Dermis microvascular lymphatic vessel endothelial cell (primary cell): Measurements from ENCODE around the gene FOXL3. TPM values are rescaled to one million over a fixed set of nuclear protein-coding genes. Genes with fewer than 3 reads are reported as not detected.
"Not testable (repeated sequence)": the region's sequence is repeated elsewhere in the genome, so short reads cannot be mapped to it uniquely, and the experiment has no call there.

Experiments used
- DNase-seq, 2 donors: peaks; one replicate each; pipeline versions ENCODE4 v3.0.0 to v3.0.0-alpha.2; 2010; ENCODE audit warnings: low read depth in 2 of 2
- total RNA-seq: library from RNA; depleted of rRNA; stranded (reverse); fragments of >200 nt; gene quantifications from 2 replicates; pipeline ENCODE4 v1.2.1, GENCODE V29; 2014

Gene FOXL3
- total RNA-seq, 1 donor from 2014 or later = not detected

DNA sequence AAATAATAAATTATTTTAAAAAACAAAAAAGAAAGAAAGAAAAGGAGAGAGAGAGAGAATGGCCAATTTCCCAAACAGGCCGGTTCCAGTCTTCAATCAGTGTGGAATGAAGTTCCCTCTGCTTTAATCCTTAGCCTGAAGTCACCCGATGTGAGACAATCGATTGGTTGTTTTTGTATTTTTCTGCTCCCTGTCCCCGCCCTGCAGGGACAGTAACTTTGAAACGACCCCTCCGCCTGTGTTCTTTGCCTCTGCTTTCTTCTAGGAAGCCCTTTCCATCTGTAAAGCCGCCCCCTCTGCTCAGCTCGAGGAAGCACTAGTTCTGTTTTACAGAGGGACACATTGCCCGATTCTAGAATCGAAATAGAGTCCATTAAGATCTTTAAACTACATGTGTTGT lies 33.4 kb downstream of the FOXL3 start:
- no peak for DNase-seq

DNA sequence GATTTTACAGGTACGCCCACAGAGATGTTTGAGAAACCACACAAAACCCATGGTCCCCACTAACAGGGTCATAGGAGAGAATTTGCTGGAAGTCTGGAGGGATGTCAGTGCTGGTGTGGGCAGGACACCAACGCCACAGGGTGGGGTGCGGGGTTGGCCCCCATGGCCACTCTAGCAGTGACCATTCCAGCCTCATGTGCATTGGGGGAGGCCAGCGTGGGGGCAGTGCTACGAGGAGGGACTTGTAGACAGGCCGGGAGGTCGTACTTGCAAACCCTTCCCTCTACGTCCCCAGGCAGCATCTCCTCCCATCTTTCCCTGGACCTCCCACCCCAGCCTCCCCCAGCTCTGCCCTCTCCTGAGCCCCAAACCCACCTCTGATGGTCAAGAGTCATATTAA lies 34.0 kb downstream of the FOXL3 start:
- no peak for DNase-seq

DNA sequence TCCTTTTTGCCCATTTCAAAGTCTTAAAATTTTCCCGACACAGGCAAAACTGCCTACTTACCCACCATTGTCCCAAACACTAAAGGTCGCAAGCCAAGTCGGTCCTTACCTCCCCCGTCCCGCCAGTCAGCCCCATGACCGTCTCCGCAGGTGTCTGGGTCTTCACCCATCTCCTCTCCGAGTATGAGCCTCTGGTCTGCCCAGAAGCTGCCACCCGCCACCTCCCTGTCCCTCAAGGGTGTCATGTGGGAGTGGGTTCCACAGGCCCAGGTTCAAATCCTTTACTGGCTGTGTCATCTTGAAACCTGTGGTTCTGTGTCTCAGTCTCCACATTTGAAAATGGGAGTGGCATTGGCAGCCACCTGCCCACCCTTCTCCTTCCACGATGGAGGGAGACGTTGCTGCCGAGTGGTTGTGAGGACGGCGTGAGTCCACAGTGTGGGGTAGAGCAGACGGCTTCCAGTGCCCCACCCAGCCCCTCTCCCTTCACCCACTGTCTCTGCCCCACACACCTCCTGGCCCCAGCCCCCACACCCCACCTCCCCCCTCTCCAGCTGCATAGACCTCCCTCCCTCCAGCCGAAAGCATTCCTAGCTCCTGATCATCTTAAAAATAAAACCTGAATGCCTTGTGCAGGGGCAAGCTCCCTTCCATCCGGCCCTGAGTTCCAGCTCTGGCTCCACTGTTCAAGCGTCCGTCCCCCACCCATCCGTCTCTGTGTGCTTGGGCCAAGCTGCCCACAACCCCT lies 35.3 kb downstream of the FOXL3 start:
- DNase-seq = no peak

DNA sequence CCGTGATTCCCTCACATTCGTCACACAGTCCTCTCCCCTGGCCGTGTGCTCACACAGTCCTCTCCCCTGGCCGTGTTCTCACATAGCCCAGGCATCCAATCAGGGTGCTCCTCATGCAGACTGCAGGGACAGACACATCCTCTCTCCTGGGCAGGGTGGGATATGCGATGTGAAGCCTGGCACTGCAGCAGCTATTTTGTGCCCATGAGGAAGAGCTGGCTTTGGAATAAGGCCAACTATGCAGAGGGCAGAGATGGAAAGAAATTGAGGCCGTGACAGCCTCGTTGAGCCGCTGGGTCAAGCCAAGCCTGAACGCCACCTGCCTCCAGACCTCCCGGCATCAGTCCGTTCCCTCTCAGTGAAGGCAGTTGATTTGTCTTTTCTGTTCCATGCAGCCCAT lies 35.8 kb downstream of the FOXL3 start:
- no peak for DNase-seq

DNA sequence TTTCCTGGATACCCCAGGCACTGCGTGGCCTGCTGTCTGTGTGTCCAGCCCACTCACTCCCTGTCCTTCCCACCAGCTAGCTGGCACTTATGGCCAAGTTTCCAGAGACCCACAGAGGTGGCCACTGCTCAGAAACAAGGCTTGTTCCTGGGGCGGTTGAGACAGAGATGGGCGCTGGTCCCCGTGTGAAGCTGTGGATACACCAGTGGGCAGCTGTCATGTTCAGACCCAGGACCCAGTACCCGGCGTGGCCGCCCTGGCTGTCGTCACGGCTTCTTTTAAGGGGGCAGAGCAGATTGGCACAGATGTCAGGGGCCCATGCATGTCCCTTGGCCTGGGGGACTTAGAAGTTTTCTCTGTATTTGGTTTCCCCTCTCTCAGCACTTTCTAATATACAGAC lies 36.3 kb downstream of the FOXL3 start:
- DNase-seq = no peak

DNA sequence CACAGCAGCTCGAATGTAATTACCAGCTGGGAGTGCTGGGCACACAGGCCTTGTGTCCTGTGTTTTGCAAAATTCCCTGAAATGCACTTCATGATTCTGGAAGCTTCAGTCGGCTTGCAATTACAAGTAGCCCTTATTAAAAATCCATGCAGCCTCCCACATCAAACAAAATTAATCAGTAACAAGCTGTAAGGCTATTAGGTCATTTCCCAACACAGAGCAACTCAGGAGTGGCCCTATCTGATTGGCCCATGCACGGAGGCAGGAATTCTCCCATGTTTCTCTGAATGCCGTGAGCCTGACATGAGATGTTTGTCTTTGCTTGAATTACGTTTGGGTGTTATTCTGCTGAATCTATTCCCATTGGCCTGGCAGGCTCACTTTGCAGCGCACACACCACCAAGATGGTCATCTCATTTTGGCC lies 36.9 kb downstream of the FOXL3 start:
- DNase-seq = no peak

DNA sequence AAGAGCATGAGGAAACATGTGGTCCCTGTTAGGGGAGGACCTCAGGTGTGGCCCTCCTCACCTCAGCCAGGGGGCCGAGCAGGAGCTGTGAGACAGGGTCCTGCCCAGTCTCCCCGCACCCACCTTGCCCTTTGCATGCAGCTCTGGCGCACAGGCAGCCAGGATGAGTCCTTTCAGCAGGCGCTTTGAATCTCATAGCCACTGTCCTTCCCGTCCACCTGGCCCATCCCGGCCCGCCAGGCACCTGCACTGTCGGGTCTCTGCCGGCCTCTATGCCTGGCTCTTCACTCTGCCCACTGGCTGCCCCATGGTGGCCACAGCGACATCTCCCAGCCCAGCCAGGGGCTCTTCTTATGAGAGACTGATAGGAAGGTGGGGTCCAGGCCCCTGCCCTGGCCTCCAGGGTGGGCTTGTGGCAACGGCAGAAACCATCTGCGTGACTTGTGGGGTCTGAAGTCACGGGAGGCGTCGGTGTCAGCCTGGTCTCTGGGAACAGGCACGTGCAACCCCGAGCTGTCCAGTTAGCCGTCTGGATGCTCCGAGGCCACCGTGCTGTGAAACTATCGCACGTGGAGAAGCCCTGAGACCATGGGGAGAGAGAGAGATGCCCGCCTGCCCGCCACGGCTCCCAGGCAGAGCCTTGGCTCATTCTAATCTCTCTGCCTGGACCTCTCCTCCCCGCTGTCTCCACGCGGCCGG lies 37.4 kb downstream of the FOXL3 start:
- no peak for DNase-seq

DNA sequence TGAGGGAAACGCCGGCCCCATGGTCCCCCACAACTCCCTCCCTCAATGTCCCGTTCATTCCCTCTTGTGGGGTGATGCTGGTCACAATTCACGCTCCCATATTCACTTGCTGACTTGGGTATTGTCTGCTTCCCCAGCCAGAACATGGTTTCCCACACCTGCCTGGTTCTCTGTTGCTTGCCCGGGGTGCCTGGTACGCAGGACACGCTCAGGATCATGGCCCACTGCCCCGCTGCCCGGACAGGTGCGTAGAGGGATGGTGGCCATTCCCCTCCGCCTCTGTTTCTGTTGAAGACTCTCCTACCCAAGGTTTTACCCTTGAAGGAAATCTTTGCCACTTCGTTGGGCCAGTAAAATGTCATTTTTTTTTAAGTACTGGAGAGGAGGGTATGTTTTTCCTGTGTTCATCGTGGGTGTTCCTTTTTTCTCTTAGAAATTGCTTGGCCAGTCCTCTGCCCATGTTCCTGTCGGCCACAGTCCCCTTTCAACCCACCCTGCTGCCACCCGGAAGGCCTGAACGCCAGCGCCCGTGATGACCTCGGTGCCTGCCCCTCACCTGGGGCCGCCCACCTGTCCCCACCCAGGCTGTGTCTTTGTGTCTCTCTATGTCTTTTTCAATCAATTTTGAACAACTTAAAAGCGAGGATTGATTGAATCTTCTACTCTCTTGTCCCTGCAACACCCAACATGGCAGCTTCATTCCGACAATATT lies 38.2 kb downstream of the FOXL3 start:
- DNase-seq = no peak

DNA sequence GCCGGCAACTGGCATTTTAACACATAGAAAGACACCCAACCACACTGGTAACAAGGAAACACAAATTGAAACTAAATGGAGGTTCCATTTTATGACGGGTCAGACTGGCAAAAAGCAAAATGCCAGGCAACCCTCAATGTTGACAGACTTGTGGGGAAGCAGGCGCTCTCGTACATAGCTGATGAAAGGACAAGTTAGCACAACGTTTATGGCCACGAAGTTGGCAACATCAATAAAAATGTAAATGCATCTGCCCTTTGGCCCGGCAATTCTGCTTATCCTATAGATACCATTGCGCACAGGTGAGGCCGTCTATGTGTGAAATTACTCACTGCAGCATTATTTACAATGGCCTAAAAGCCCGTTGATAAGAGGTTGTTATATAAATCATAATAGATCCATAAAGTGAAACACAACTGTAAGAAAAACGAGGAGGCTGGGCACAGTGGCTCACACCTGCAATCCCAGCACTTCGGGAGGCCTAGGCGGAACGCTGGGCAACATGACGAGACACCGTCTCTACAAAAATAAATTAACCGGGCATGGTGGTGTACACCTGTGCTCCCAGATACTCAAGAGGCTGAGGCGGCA lies 39.8 kb downstream of the FOXL3 start:
- DNase-seq = no peak

DNA sequence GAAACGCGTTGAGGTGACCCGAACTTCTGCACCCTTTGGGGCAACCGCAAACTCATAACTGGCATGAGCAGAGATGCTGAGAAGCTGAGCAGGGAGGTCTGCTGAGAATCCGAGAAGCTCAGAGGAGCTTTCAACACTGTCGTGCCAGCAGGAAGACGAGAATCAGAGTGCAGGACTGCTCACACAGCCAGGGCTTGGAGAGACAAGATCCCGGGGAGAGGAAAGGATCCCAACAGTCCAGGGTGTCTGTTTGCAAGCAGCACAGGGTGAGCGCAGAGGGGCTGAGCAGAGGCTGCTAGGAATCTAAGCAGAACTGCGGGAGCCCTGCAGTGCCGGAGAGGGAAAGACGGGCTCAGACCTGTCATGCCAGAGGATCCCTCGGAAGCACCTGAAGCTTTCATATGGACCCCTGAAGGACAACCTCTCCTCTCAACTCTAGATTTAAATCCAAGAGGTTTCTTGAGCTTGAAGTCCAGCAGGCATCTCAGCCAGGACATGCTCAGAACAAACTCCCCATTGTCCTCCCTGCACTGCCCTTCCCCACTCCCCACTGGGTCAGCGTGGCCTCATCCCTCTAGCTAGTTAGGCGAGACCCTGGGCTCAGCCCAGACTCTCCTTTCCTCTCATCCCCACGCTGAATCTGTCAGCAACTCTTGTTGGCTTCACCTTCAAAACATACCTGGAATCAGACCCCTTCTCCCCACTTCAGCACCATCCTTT lies 40.7 kb downstream of the FOXL3 start:
- DNase-seq = no peak

DNA sequence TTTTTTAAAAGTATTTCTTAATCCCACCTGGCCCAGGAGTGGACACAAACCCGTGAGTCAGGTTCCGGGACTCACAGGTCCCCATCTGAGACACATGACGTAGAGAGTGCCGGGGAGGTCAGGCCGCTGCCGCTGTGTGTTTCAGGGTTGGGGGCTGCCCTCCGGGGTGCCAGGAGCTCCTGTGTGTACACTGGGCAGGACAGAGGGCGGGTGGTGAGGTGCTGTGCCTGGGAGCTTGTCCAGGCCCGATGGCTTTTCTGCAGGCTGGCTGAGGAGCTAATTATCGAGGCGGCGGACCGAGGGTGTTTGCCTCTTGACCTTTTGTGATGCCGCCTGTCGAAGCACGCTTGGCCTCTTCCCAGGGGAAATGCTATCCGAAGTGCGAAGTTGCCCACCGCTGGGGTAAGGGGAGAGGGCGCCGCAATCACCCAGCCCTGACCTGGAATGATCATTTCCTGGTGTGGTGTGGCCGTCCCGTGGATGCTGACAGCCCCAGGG lies 42.1 kb downstream of the FOXL3 start:
- no peak for DNase-seq

DNA sequence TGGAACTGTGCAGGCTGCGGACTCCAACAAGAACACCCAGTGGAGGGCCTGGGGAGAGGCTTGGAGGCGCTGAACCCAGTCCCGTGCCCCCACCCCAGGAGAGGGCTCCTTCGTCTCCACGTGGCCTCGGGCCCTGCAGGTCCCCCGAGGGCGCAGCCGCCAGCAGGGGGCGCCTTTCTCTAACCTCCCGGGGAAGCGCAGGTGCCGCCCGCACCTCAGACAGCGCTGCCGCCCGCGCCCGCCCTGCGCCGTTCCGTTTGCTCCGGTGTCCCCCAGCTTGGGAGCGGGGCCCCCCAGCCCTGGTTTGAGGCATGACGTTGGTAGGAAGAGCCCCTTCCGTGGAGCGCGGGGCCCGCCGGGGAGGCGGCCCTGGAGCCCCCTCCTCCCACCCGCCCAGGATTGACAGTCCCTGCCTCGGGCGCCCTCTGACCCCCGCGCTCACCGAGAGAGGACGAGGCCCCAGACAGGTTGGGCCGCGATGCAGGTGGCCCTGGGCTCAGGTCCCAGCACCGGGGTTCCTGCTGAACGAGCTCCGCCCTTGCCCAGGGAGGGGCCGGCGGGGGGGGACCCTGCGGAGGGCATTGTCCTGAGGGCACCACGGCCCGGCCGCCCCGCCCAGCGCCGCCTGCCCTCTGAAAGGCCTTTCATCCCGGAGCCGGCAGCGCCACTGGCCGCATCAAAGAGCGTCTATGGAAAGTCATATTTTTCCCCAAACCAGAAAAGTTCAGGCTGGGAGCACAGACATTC lies 42.8 kb downstream of the FOXL3 start:
- peak; percentile 68 to 75 for DNase-seq

DNA sequence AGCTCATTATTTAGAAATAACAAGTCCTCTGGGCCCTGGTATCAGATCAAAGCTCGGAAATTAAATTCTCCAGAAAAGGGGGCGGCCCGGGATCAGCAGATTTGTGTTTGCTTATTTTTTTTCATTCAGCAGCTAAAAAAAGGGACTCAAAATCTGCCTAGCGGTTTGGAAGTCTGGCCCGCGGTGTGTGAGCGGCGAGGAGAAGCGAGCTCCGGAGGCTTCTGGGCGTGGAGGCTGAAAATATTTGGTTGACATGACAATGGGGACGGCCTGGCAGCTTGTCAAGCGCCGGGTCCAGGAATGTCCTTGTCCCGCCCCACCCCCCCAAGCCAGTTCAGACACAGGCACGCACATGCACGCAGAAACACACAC lies 43.4 kb downstream of the FOXL3 start:
- DNase-seq = peak; percentile 64 to 86

DNA sequence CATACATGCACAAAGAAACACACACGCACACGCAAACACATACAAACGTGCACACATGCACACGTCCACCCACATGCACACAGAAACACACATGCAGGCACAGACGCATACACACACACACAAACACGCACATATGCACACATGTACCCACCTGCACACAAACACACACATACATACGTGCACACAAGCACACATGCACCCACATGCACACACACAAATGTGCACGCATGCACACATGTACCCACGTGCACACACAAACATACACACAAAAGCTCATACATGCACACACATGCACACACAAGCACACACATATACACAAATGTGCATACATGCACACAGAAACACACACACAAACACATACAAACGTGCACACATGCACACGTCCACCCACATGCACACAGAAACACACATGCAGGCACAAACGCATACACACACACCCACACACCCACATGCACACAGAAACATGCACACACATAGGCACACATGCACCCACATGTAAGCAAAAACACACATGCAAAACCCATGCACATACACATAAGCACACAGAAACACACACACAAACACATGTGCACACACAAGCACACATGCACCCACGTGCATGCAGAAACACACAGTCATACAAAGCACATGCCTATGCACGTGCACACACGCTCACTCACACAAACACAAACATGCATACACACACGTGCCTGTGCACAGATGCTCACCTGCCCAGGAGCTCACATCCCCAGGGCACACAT lies 44.8 kb downstream of the FOXL3 start:
- no peak for DNase-seq

DNA sequence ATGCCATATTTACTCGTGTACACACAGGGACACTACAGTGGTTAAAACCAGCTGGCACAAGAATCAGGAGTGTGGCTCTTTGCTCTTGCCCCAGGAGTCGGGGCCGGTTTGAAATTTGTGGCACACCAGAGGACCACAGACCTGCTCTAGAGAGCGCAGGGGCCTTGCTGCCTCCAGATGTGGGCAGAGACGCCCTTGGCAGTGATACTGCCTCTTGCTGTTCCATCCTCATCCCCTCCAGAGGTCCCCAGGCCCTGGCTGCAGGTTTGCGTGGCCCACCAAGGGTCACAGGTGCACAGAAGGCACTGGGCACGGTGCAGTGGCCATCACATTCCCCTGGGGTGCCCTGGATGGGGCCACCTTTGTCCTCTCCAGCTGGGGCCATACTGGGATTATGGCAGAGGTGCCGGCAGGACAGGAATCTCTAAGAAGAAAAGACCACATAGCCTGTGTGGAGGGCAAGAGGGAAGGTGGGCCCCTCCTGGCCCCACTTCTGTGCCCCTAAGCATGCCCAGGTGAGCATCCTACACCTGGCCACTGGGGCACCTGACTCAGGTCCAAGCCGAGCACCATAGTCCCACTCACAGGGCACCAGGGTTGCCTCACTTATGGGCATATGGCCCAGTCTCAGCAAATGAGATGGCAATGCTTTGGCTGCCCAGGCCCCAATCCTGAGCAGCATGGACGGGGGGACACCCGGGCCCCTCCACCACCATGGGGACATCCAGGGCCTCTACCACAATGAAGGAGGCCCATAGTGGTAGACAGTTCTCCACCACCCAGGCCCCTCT lies 45.6 kb downstream of the FOXL3 start:
- no peak for DNase-seq

DNA sequence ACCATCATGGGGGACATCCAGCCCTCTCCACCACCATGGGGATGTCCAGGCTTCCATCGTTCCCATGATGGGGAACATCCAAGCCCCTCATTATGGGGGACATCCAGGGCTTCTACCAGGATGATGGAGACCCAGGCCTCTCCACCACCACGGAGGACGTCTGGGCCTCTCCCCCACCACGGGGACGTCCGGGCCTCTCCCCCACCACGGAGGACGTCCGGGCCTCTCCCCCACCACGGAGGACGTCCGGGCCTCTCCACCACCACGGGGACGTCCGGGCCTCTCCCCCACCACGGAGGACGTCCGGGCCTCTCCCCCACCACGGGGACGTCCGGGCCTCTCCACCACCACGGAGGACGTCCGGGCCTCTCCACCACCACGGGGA lies 46.2 kb downstream of the FOXL3 start:
- DNase-seq = not testable (repeated sequence)

DNA sequence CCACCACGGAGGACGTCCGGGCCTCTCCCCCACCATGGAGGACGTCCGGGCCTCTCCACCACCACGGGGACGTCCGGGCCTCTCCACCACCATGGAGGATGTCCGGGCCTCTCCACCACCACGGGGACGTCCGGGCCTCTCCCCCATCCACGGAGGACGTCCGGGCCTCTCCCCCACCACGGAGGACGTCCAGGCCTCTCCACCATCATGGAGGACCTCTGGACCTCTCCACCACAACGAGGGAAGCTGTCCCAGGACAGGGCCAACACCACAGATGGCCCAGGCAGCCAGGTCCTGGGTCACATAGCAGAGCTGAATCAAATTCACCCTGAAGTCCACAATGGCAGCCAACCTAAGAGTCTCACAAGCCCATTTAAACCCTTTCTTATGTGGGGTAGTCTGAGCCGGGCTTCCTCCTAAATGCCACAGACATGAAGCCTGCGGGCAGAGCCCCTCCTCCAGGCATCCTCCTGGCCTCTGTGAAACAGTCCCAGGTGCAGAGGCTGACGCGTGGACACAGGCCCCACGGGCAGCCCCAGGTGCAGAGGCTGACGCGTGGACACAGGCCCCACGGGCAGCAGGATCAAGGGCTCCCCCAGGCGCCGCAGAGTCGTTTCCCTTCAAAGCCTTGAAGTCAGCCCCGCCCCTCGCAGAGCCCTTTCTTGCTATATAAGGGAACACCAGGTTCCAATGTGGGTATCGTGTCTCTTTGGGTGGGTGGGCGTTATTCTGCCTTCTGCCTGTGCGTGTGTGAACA lies 47.0 kb downstream of the FOXL3 start:
- DNase-seq = no peak

DNA sequence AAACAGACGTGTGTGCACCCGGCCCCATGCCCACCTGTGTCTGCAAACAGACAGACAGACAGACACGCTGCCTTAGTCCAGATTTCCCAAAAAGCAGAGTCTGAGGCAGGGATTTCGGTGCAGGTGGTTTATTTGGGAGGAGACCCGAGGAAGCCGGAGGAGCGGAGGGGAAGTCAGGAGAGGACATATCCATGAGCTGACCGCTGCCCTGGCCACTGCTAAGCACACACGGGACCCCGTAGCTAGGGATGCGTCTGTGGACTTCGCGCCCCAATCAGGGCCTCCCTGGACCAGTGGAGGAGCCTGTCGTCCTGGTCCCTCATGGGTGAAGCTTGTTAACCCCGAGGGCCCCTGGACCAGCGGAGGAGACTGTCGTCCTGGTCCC lies 47.6 kb downstream of the FOXL3 start:
- DNase-seq = no peak
